AG09309 (cell line): ENCODE measurements around the gene TMEM86B.

Experiments
- DNase-seq: peaks from one replicate; pipeline ENCODE4 v3.0.0-alpha.2; 2010; ENCODE audit warnings: low read depth
- H3K4me3 ChIP-seq: 2 replicates; pipeline ENCODE4 v1.5.1; 2011; ENCODE audit warnings: mild to moderate bottlenecking, low read depth, low read length, moderate library complexity; ENCODE audit not compliant: control insufficient read depth
- TF ChIP-seq, protein P1 (sequence below): IDR thresholded peaks from 2 replicates; pipeline ENCODE4 v1.5.1; 2011; ENCODE audit warnings: mild to moderate bottlenecking, low read depth, low read length, inconsistent platforms; ENCODE audit not compliant: insufficient read depth, control insufficient read depth; ENCODE audit errors: missing control alignments

TMEM86B gene

DNA sequence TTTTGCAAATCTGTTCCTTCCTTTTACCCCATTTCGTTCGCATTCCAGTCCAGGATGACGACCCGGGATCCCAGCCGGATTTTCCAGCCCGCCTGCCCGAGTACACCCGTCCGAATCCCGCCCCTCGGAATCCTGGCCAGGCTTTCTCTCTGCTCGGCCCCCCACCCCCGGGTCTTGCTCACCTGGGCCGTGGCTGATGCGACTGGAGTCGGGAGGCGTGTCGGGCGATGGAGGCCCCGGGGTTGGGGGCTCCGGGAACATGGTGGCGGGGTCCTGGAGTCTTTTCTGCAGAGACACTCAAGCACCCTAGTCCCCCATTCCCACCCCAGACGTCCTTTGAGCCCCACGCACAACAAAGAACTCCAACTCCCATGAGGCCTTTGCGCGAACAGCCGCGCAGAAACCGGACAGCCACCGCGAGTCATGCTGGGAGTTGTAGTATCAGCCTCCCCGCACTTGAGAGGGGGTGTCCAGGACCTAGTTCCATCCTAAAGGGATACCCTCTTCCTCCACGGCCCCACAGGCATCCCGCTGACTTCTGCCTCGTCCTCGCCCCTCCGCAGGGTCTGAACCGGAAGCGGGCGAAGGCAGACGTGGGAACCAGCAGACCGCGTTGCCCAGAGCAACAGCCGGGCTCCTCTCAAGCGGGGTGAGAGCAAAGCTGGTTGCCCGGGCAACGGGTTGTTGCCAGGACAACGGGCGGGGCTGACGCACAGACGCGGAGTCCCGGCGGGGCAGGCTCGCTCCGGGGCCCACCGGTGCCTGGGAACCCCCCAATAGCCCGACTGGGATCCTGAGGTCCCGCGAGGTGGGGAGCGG lies 49.6 kb downstream of the TMEM86B start:
- H3K4me3 ChIP-seq = peak overlapping the region; percentile 40
- DNase-seq = no peak
- TF ChIP-seq, protein P1, sequence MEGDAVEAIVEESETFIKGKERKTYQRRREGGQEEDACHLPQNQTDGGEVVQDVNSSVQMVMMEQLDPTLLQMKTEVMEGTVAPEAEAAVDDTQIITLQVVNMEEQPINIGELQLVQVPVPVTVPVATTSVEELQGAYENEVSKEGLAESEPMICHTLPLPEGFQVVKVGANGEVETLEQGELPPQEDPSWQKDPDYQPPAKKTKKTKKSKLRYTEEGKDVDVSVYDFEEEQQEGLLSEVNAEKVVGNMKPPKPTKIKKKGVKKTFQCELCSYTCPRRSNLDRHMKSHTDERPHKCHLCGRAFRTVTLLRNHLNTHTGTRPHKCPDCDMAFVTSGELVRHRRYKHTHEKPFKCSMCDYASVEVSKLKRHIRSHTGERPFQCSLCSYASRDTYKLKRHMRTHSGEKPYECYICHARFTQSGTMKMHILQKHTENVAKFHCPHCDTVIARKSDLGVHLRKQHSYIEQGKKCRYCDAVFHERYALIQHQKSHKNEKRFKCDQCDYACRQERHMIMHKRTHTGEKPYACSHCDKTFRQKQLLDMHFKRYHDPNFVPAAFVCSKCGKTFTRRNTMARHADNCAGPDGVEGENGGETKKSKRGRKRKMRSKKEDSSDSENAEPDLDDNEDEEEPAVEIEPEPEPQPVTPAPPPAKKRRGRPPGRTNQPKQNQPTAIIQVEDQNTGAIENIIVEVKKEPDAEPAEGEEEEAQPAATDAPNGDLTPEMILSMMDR = no peak
